ENCODE data around the gene DLG4.

Gene DLG4

DNA sequence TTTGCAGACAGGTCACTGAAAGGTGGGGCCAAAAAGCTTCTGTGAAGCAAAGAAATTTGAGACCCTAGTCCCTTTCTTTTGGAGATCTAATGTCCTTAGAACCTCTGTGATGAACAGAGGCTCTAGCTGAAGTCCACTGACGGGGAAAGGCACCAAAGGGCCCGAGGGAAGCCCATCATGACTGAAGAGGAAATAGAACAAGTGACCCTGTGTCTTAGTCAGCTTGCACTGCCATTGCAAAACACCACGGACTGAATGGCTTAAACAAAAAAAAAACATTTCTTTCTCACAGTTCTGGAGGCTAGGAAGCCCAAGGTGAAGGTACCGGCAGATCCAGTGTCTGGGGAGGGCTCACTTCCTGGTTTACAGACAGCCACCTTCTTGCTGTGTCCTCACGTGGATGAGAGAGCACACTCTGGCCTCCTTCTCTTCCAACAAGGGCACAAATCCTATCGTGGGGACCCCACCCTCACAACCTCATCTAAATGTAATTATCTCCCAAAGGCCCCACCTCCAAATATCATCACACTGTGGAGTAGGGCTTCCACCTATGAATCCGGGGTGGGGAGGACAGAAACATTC, 80.7 kb downstream of the DLG4 start:
- Histone ChIP-seq H3K27ac (no peak overlapping the region), H3K9ac (no peak overlapping the region), H3K4me3 (IDR thresholded peaks at IDR 0.05; ENCODE audit: insufficient read depth, low read depth, low read length) (no peak overlapping the region), H2AFZ (ENCODE audit: low read depth) (no peak overlapping the region), H4K20me1 (ENCODE audit: insufficient read depth) (no peaks in the 10 kb centered on the region), H3K36me3 (ENCODE audit: insufficient read depth) (no peaks in the 10 kb centered on the region), H3K4me1 (ENCODE audit: low read depth, poor library complexity, severe bottlenecking) (no peaks in the 10 kb centered on the region), H3K79me2 (ENCODE audit: insufficient read depth, low read depth) (no peaks in the 10 kb centered on the region), H3K4me2 (no peak overlapping the region), H3K27me3 (ENCODE audit: insufficient read depth, low read depth) (no peaks in the 10 kb centered on the region)
- no peak for TF ChIP-seq CTCF (conservative IDR thresholded peaks at IDR 0.05; ENCODE audit: low read depth, low read length)

DNA sequence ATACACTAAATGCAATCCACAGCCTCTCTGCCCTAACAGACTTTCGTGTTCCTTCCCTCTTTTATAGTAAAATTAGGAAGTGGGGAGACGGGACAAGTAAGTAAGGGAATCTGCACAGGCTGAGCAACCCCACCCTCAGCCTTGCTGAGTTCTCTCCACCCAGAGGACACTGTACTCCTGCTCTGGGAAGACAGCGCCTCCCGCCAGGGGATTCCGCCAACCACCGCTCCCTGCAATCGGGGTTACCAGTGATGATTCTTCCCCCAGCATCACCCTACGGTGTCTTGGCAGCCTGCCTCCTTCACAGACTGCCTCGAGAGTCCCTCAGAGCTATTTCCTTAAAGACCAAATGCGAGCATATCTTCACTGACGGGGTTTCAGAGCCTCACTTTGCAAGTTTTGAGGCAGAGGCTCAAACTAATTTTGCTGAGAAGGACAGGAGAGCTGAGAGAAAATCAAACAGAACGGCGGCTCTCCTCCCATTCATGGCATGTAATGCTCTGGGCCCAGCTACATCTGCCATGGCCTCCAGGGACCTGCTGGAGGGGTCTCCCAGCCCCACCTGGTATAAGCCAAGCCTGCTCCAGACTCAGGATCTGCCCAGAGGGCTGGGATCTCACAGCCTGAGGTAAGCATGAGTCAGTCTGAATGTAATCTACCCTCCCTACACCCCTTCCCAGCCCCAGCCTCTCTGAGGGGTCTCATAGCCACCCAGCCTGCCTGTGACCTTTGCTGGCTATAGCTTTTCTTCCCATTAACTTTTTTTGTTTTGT, 82.3 kb downstream of the DLG4 start:
- no peak for TF ChIP-seq CTCF (conservative IDR thresholded peaks at IDR 0.05; ENCODE audit: low read depth, low read length)
- no peak overlapping the region for H3K9ac ChIP-seq
- H3K36me3 ChIP-seq (ENCODE audit: insufficient read depth), result no peaks in the 10 kb centered on the region
- H2AFZ ChIP-seq (ENCODE audit: low read depth), result no peak overlapping the region
- no peaks in the 10 kb centered on the region for H4K20me1 ChIP-seq (ENCODE audit: insufficient read depth)
- H3K4me3 ChIP-seq (IDR thresholded peaks at IDR 0.05; ENCODE audit: insufficient read depth, low read depth, low read length), result no peak overlapping the region
- peaks cover 7% of the 10 kb centered on the region for H3K4me1 ChIP-seq (ENCODE audit: low read depth, poor library complexity, severe bottlenecking)
- H3K4me2 ChIP-seq, result no peak overlapping the region
- no peak overlapping the region for H3K27ac ChIP-seq
- H3K79me2 ChIP-seq (ENCODE audit: insufficient read depth, low read depth), result no peaks in the 10 kb centered on the region
- no peaks in the 10 kb centered on the region for H3K27me3 ChIP-seq (ENCODE audit: insufficient read depth, low read depth)
